Measurements from ENCODE around the gene KRT36.

KRT36 gene

DNA sequence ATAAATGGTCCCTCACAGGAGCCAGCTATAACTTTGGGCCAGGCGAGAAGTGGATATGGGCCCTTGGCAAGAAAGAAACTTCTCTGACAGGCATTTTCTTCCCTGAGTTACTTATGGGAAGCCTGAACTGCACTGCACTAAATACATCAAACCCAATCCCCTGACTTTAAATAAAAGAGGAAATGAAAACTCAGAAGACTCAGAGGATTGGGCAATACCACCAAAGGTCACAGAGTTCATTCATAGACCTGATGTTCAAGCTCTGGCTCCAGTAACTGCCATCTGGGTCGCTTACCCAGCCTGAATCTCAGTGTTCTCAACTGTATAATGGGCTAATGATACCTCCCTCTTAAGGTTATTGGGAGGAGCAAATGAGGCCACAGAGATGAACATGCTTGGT, 9.6 kb downstream of the KRT36 start:
- H4K8ac ChIP-seq (ENCODE audit: low read depth, low read length) = no peak overlapping the region
- no peak overlapping the region for H3K4me3 ChIP-seq (ENCODE audit: low read depth, low read length)
- no peaks in the 10 kb centered on the region for H3K79me2 ChIP-seq (ENCODE audit: control insufficient read depth, insufficient read depth, low read length, poor library complexity)
- no peaks in the 10 kb centered on the region for H3K36me3 ChIP-seq (ENCODE audit: control insufficient read depth in 1 of 2, insufficient read depth in 2 of 2, low read length in 2 of 2)
- H3K14ac ChIP-seq (ENCODE audit: low read length) = no peak overlapping the region
- no peak overlapping the region for H3K4ac ChIP-seq (ENCODE audit: low read depth, low read length)
- H2BK12ac ChIP-seq (ENCODE audit: low read length) = no peak overlapping the region
- no peaks in the 10 kb centered on the region for H3K27me3 ChIP-seq (ENCODE audit: insufficient read depth, low read length)
- H3K9me3 ChIP-seq (ENCODE audit: insufficient read depth, low read depth, low read length) = no peaks in the 10 kb centered on the region
- H2BK5ac ChIP-seq (ENCODE audit: low read depth, low read length, poor library complexity) = no peak overlapping the region
- no peak overlapping the region for H2BK120ac ChIP-seq (ENCODE audit: insufficient read depth, low read length, poor library complexity)
- H3K23ac ChIP-seq (ENCODE audit: low read length) = no peak overlapping the region
- H4K12ac ChIP-seq (ENCODE audit: low read depth, low read length) = no peak overlapping the region
- no peak overlapping the region for H3K4me2 ChIP-seq (ENCODE audit: low read length)
- no CpG with 5 or more reads among the region's 2 CpGs for WGBS (ENCODE audit: extremely low coverage, insufficient coverage, insufficient read length)
- H4K91ac ChIP-seq (ENCODE audit: low read depth, low read length) = no peak overlapping the region
- no peak overlapping the region for H3K9ac ChIP-seq (ENCODE audit: low read length)
- no peak overlapping the region for H2AFZ ChIP-seq (ENCODE audit: insufficient read depth, low read length, poor library complexity)
- no peaks in the 10 kb centered on the region for H3K4me1 ChIP-seq (ENCODE audit: control insufficient read depth in 1 of 2, insufficient read depth in 2 of 2, low read length in 2 of 2)
- no peak overlapping the region for H3K18ac ChIP-seq (ENCODE audit: low read length)
- H2AK5ac ChIP-seq (ENCODE audit: low read length) = no peak overlapping the region
- no peak for DNase-seq
- no peak overlapping the region for H3K27ac ChIP-seq (ENCODE audit: low read depth, low read length)
- no peaks in the 10 kb centered on the region for H3K79me1 ChIP-seq (ENCODE audit: low read length)

GRCh38 chr17:41478237-41478636, 11.5 kb downstream of the KRT36 start:
- no peaks in the 10 kb centered on the region for H3K27me3 ChIP-seq (ENCODE audit: insufficient read depth, low read length)
- H3K18ac ChIP-seq (ENCODE audit: low read length) = no peak overlapping the region
- H4K91ac ChIP-seq (ENCODE audit: low read depth, low read length) = no peak overlapping the region
- H4K12ac ChIP-seq (ENCODE audit: low read depth, low read length) = no peak overlapping the region
- no peak overlapping the region for H3K4me3 ChIP-seq (ENCODE audit: low read depth, low read length)
- H3K79me2 ChIP-seq (ENCODE audit: control insufficient read depth, insufficient read depth, low read length, poor library complexity) = no peaks in the 10 kb centered on the region
- whole genome bisulfite sequencing (ENCODE audit: extremely low coverage, insufficient coverage, insufficient read length) = no CpG with 5 or more reads among the region's 8 CpGs
- no peak overlapping the region for H2BK5ac ChIP-seq (ENCODE audit: low read depth, low read length, poor library complexity)
- H2BK12ac ChIP-seq (ENCODE audit: low read length) = no peak overlapping the region
- H3K23ac ChIP-seq (ENCODE audit: low read length) = no peak overlapping the region
- H3K4me1 ChIP-seq (ENCODE audit: control insufficient read depth in 1 of 2, insufficient read depth in 2 of 2, low read length in 2 of 2) = no peaks in the 10 kb centered on the region
- DNase-seq = no peak
- H3K36me3 ChIP-seq (ENCODE audit: control insufficient read depth in 1 of 2, insufficient read depth in 2 of 2, low read length in 2 of 2) = no peaks in the 10 kb centered on the region
- no peak overlapping the region for H2BK120ac ChIP-seq (ENCODE audit: insufficient read depth, low read length, poor library complexity)
- H3K4me2 ChIP-seq (ENCODE audit: low read length) = no peak overlapping the region
- H3K14ac ChIP-seq (ENCODE audit: low read length) = no peak overlapping the region
- H3K9ac ChIP-seq (ENCODE audit: low read length) = no peak overlapping the region
- H3K27ac ChIP-seq (ENCODE audit: low read depth, low read length) = no peak overlapping the region
- H3K4ac ChIP-seq (ENCODE audit: low read depth, low read length) = no peak overlapping the region
- no peak overlapping the region for H2AFZ ChIP-seq (ENCODE audit: insufficient read depth, low read length, poor library complexity)
- no peak overlapping the region for H4K8ac ChIP-seq (ENCODE audit: low read depth, low read length)
- H3K9me3 ChIP-seq (ENCODE audit: insufficient read depth, low read depth, low read length) = no peaks in the 10 kb centered on the region
- H3K79me1 ChIP-seq (ENCODE audit: low read length) = no peaks in the 10 kb centered on the region
- no peak overlapping the region for H2AK5ac ChIP-seq (ENCODE audit: low read length)

- no peak overlapping the region for H2BK5ac ChIP-seq (ENCODE audit: low read depth, low read length, poor library complexity)
- H3K14ac ChIP-seq (ENCODE audit: low read length) = no peak overlapping the region
- no peaks in the 10 kb centered on the region for H3K79me1 ChIP-seq (ENCODE audit: low read length)
- no peak overlapping the region for H2AFZ ChIP-seq (ENCODE audit: insufficient read depth, low read length, poor library complexity)
- no peaks in the 10 kb centered on the region for H3K79me2 ChIP-seq (ENCODE audit: control insufficient read depth, insufficient read depth, low read length, poor library complexity)
- H3K9ac ChIP-seq (ENCODE audit: low read length) = no peak overlapping the region
- H3K4me3 ChIP-seq (ENCODE audit: low read depth, low read length) = no peak overlapping the region
- no peak overlapping the region for H2AK5ac ChIP-seq (ENCODE audit: low read length)
- H2BK120ac ChIP-seq (ENCODE audit: insufficient read depth, low read length, poor library complexity) = no peak overlapping the region
- no peak overlapping the region for H4K12ac ChIP-seq (ENCODE audit: low read depth, low read length)
- DNase-seq = peak in 1 of 2 donors; percentile 43
- no peaks in the 10 kb centered on the region for H3K4me1 ChIP-seq (ENCODE audit: control insufficient read depth in 1 of 2, insufficient read depth in 2 of 2, low read length in 2 of 2)
- no peak overlapping the region for H4K91ac ChIP-seq (ENCODE audit: low read depth, low read length)
- H3K27me3 ChIP-seq (ENCODE audit: insufficient read depth, low read length) = no peaks in the 10 kb centered on the region
- no peaks in the 10 kb centered on the region for H3K9me3 ChIP-seq (ENCODE audit: insufficient read depth, low read depth, low read length)
- no peak overlapping the region for H3K23ac ChIP-seq (ENCODE audit: low read length)
- H3K18ac ChIP-seq (ENCODE audit: low read length) = no peak overlapping the region
- no peak overlapping the region for H3K4ac ChIP-seq (ENCODE audit: low read depth, low read length)
- no peak overlapping the region for H2BK12ac ChIP-seq (ENCODE audit: low read length)
- no peak overlapping the region for H4K8ac ChIP-seq (ENCODE audit: low read depth, low read length)
- no CpG with 5 or more reads among the region's 22 CpGs for WGBS (ENCODE audit: extremely low coverage, insufficient coverage, insufficient read length)
- no peak overlapping the region for H3K4me2 ChIP-seq (ENCODE audit: low read length)
- H3K36me3 ChIP-seq (ENCODE audit: control insufficient read depth in 1 of 2, insufficient read depth in 2 of 2, low read length in 2 of 2) = no peaks in the 10 kb centered on the region
- H3K27ac ChIP-seq (ENCODE audit: low read depth, low read length) = no peak overlapping the region
These were observed 12.6 kb downstream of the KRT36 start for GRCh38 chr17:41476866-41477815.

- no peak overlapping the region for H3K18ac ChIP-seq (ENCODE audit: low read length)
- H3K4ac ChIP-seq (ENCODE audit: low read depth, low read length) = no peak overlapping the region
- H2BK120ac ChIP-seq (ENCODE audit: insufficient read depth, low read length, poor library complexity) = no peak overlapping the region
- no peak overlapping the region for H3K4me2 ChIP-seq (ENCODE audit: low read length)
- H3K79me1 ChIP-seq (ENCODE audit: low read length) = no peaks in the 10 kb centered on the region
- H2BK5ac ChIP-seq (ENCODE audit: low read depth, low read length, poor library complexity) = no peak overlapping the region
- H3K23ac ChIP-seq (ENCODE audit: low read length) = no peak overlapping the region
- H4K12ac ChIP-seq (ENCODE audit: low read depth, low read length) = no peak overlapping the region
- no peak overlapping the region for H3K4me3 ChIP-seq (ENCODE audit: low read depth, low read length)
- H2AFZ ChIP-seq (ENCODE audit: insufficient read depth, low read length, poor library complexity) = no peak overlapping the region
- no peaks in the 10 kb centered on the region for H3K9me3 ChIP-seq (ENCODE audit: insufficient read depth, low read depth, low read length)
- H4K91ac ChIP-seq (ENCODE audit: low read depth, low read length) = no peak overlapping the region
- H4K8ac ChIP-seq (ENCODE audit: low read depth, low read length) = no peak overlapping the region
- no peak overlapping the region for H3K9ac ChIP-seq (ENCODE audit: low read length)
- no peak for DNase-seq
- H3K79me2 ChIP-seq (ENCODE audit: control insufficient read depth, insufficient read depth, low read length, poor library complexity) = no peaks in the 10 kb centered on the region
- no peaks in the 10 kb centered on the region for H3K36me3 ChIP-seq (ENCODE audit: control insufficient read depth in 1 of 2, insufficient read depth in 2 of 2, low read length in 2 of 2)
- no peak overlapping the region for H2BK12ac ChIP-seq (ENCODE audit: low read length)
- H3K4me1 ChIP-seq (ENCODE audit: control insufficient read depth in 1 of 2, insufficient read depth in 2 of 2, low read length in 2 of 2) = no peaks in the 10 kb centered on the region
- no peak overlapping the region for H3K14ac ChIP-seq (ENCODE audit: low read length)
- no peak overlapping the region for H2AK5ac ChIP-seq (ENCODE audit: low read length)
- no peaks in the 10 kb centered on the region for H3K27me3 ChIP-seq (ENCODE audit: insufficient read depth, low read length)
- H3K27ac ChIP-seq (ENCODE audit: low read depth, low read length) = no peak overlapping the region
- WGBS (ENCODE audit: extremely low coverage, insufficient coverage, insufficient read length) = no CpG with 5 or more reads among the region's 4 CpGs
These were observed 14.3 kb downstream of the KRT36 start for GRCh38 chr17:41475421-41475820.
